GM21381 (cell line): ENCODE measurements around the gene CTSC.
A peak's percentile ranks its signal among the peaks of the same experiment; 100 is the strongest.

Source experiments
- ATAC-seq: cut with Tn5 transposase; IDR thresholded peaks from one replicate; pipeline ENCODE4 v1.9.1; 2021; ENCODE audit warnings: mild to moderate bottlenecking, moderate library complexity; ENCODE audit not compliant: unreplicated experiment

CTSC gene

GRCh38 chr11:88337181-88337986 is at the start of gene CTSC:
TSS of gene CTSC (minus strand) at chr11:88337736. CDS start at chr11:88337672, 64 bp downstream.
- peak; percentile 88 for ATAC-seq

- ATAC-seq = no peak
Observed at GRCh38 chr11:88384669-88385005, 47.1 kb upstream of the CTSC start.

GRCh38 chr11:88384004-88384668 is 46.6 kb upstream of the CTSC start:
- no peak for ATAC-seq

- no peak for ATAC-seq
Observed at GRCh38 chr11:88383447-88383846, 45.9 kb upstream of the CTSC start.

GRCh38 chr11:88379130-88379529 is 41.6 kb upstream of the CTSC start:
- no peak for ATAC-seq

- ATAC-seq = no peak
Observed at GRCh38 chr11:88378422-88379066, 41.0 kb upstream of the CTSC start.

GRCh38 chr11:88377646-88378045 is 40.1 kb upstream of the CTSC start:
- ATAC-seq = no peak

- ATAC-seq = no peak
Observed at GRCh38 chr11:88377144-88377543, 39.6 kb upstream of the CTSC start.

GRCh38 chr11:88375927-88376470 is 38.5 kb upstream of the CTSC start:
- no peak for ATAC-seq

GRCh38 chr11:88370782-88371181 is 33.2 kb upstream of the CTSC start:
- ATAC-seq = no peak

GRCh38 chr11:88367310-88367709 is 29.8 kb upstream of the CTSC start:
- no peak for ATAC-seq

- no peak for ATAC-seq
Observed at GRCh38 chr11:88363648-88364065, 26.1 kb upstream of the CTSC start.

- no peak for ATAC-seq
Observed at GRCh38 chr11:88363004-88363403, 25.5 kb upstream of the CTSC start.

GRCh38 chr11:88360141-88360540 is 22.6 kb upstream of the CTSC start:
- ATAC-seq = no peak

- ATAC-seq = peak; percentile 64
Observed at GRCh38 chr11:88359541-88359940, 22.0 kb upstream of the CTSC start.

GRCh38 chr11:88359114-88359513 is 21.6 kb upstream of the CTSC start:
- ATAC-seq = no peak

GRCh38 chr11:88358040-88358431 is 20.5 kb upstream of the CTSC start:
- ATAC-seq = no peak

- peak; percentile 51 for ATAC-seq
Observed at GRCh38 chr11:88357323-88358039, 19.9 kb upstream of the CTSC start.

- ATAC-seq = no peak
Observed at GRCh38 chr11:88355887-88356286, 18.4 kb upstream of the CTSC start.

- ATAC-seq = no peak
Observed at GRCh38 chr11:88354912-88355311, 17.4 kb upstream of the CTSC start.
